Skeletal muscle tissue (tissue), 4 donors: ENCODE results near the gene SLC27A2. TPM values are rescaled to one million over a fixed set of nuclear protein-coding genes. Genes with fewer than 3 reads are reported as not detected.
"Not testable (repeated sequence)": the region's sequence is repeated elsewhere in the genome, so short reads cannot be mapped to it uniquely, and the experiment has no call there.

Experiments
- H3K27ac ChIP-seq: one replicate; pipeline ENCODE4 v1.7.0; 2013; ENCODE audit warnings: mild to moderate bottlenecking, low read depth, low read length, inconsistent platforms
- H3K27me3 ChIP-seq, 3 donors: one replicate each; pipeline ENCODE4 v1.7.0; 2013; ENCODE audit warnings: low read length in 3 of 3; ENCODE audit not compliant: control insufficient read depth in 3 of 3, insufficient read depth in 3 of 3
- H3K36me3 ChIP-seq, 3 donors: one replicate each; pipeline ENCODE4 v1.7.0; 2013; ENCODE audit warnings: low read length in 3 of 3; ENCODE audit not compliant: control insufficient read depth in 3 of 3, insufficient read depth in 3 of 3
- H3K4me1 ChIP-seq, 3 donors: one replicate each; pipeline ENCODE4 v1.7.0; 2013; ENCODE audit warnings: low read length in 3 of 3, mild to moderate bottlenecking in 3 of 3; ENCODE audit not compliant: control insufficient read depth in 3 of 3, insufficient read depth in 3 of 3
- H3K4me3 ChIP-seq, 3 donors: one replicate each; pipeline ENCODE4 v1.7.0; 2013; ENCODE audit warnings: low read length in 3 of 3
- H3K9ac ChIP-seq, 3 donors: one replicate each; pipeline ENCODE4 v1.7.0; 2013; ENCODE audit warnings: low read length in 3 of 3, mild to moderate bottlenecking in 3 of 3, moderate library complexity in 2 of 3, low read depth in 1 of 3
- H3K9me3 ChIP-seq, 3 donors: one replicate each; pipeline ENCODE4 v1.7.0; 2013; ENCODE audit warnings: low read length in 3 of 3; ENCODE audit not compliant: control insufficient read depth in 3 of 3
- total RNA-seq: library from RNA; depleted of rRNA; stranded (reverse); fragments of >200 nt; gene quantifications from one replicate; pipeline ENCODE4 v1.2.3, GENCODE V29; 2014
- donor health status: Osteomylitis.

SLC27A2 gene
- total RNA-seq, 1 donor from 2014 or later = under 0.01 TPM

DNA sequence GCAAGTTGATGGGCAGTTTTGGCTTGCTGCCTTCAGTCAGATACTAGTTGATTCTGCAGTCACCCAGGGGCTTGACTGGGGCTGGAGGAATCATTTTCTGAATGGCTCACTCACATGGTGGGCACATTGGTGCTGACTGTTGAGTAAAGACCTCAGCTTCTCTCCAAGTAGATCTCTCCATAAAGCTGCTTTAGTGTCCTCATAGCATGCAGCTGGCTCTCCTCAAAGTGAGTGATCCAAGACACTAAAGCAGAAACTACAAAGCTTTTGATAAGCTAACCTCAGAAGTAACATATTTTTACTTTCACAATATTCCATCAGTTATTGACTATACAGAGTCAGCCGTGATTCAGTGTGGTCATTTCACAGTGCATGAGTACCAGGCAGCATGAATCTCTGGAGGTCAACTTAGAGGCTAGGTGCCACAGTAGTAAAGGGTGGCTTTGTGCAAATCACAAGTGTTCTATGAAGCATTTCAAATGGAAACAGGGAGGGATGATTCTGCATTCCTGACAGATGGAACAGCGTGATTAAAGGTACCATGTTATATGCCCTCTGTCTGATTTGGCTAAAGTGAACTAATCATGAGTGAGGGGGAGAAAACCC is 38.6 kb upstream of the SLC27A2 start:
- Histone ChIP-seq H3K4me1 (no peaks in the 10 kb centered on the region), H3K9ac (no peak overlapping the region)

GRCh38 chr15:50144341-50145120 is 37.5 kb upstream of the SLC27A2 start:
- H3K9ac ChIP-seq = no peak overlapping the region
- no peak overlapping the region for H3K27ac ChIP-seq

More for the DNA sequence above, 38.6 kb upstream of the SLC27A2 start:
- no peak overlapping the region for H3K27ac ChIP-seq
- no peak overlapping the region for H3K4me3 ChIP-seq
- no peaks in the 10 kb centered on the region for H3K27me3 ChIP-seq
- H3K9me3 ChIP-seq = no peaks in the 10 kb centered on the region
- H3K36me3 ChIP-seq = no peaks in the 10 kb centered on the region

DNA sequence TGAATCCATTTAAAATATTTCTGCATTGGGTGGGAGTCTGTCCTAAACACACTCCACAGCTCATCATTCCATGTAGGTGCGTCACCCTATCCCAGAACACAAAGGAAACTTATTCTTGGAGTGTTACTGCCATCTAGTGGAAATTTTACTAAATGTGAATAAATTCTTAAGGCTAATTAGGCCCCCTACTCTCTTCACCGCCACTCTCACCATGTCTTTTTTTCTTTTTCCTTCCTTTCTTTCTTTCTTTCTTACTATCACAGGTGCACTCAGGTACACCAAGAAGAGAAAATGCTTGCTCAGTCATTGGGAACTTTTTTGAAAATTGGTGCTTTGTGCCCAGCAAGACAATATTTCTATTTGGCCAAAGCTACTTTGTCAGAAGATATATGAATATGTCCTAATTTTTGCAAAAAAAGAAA is 36.5 kb upstream of the SLC27A2 start:
- Histone ChIP-seq H3K9me3 (no peaks in the 10 kb centered on the region), H3K27ac (no peak overlapping the region), H3K9ac (no peak overlapping the region)

More at GRCh38 chr15:50144341-50145120, 37.5 kb upstream of the SLC27A2 start:
- Histone ChIP-seq H3K9me3 (no peaks in the 10 kb centered on the region), H3K36me3 (no peaks in the 10 kb centered on the region), H3K4me1 (no peaks in the 10 kb centered on the region), H3K27me3 (no peaks in the 10 kb centered on the region), H3K4me3 (no peak overlapping the region)

DNA sequence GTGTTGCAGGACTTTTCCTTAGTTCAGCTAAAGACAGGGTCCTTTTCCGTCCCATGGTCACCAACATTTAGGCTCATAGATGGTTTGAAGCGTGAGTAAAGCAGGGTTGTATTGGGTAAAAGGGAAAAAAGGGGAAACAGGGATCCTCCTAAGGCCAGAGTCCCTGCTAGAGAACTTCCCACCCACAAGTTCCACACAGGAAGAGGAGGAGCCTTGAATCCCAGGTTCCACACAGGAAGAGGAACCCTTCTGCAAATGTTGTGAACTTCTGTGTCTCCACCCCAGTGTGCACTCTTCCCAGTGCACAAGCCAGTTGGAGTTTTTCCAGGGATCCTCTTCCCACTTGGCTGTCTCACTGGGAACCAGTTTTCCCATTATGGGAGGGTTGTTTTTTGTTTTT is 35.4 kb upstream of the SLC27A2 start:
- Histone ChIP-seq H3K9ac (no peak overlapping the region), H3K4me3 (no peak overlapping the region), H3K36me3 (no peaks in the 10 kb centered on the region), H3K4me1 (no peaks in the 10 kb centered on the region), H3K27ac (no peak overlapping the region), H3K27me3 (no peaks in the 10 kb centered on the region), H3K9me3 (no peaks in the 10 kb centered on the region)

More for the DNA sequence above, 36.5 kb upstream of the SLC27A2 start:
- Histone ChIP-seq H3K4me3 (no peak overlapping the region), H3K4me1 (no peaks in the 10 kb centered on the region), H3K36me3 (no peaks in the 10 kb centered on the region), H3K27me3 (no peaks in the 10 kb centered on the region)

GRCh38 chr15:50148362-50148963 is 33.5 kb upstream of the SLC27A2 start:
- H3K4me3 ChIP-seq = no peak overlapping the region
- H3K4me1 ChIP-seq = no peaks in the 10 kb centered on the region
- H3K27ac ChIP-seq = no peak overlapping the region
- no peak overlapping the region for H3K9ac ChIP-seq
- no peaks in the 10 kb centered on the region for H3K9me3 ChIP-seq
- no peaks in the 10 kb centered on the region for H3K27me3 ChIP-seq
- H3K36me3 ChIP-seq = no peaks in the 10 kb centered on the region

- Histone ChIP-seq H3K27me3 (no peaks in the 10 kb centered on the region), H3K27ac (no peak overlapping the region), H3K4me3 (no peak overlapping the region), H3K9me3 (no peaks in the 10 kb centered on the region), H3K36me3 (no peaks in the 10 kb centered on the region), H3K9ac (no peak overlapping the region), H3K4me1 (no peaks in the 10 kb centered on the region)
Measured at GRCh38 chr15:50149090-50149489, 32.9 kb upstream of the SLC27A2 start.

GRCh38 chr15:50150349-50150748 is 31.6 kb upstream of the SLC27A2 start:
- H3K36me3 ChIP-seq = no peaks in the 10 kb centered on the region
- H3K9ac ChIP-seq = no peak overlapping the region
- H3K27me3 ChIP-seq = no peaks in the 10 kb centered on the region
- H3K9me3 ChIP-seq = no peaks in the 10 kb centered on the region
- H3K4me3 ChIP-seq = no peak overlapping the region
- no peak overlapping the region for H3K27ac ChIP-seq
- H3K4me1 ChIP-seq = no peaks in the 10 kb centered on the region

GRCh38 chr15:50150851-50151250 is 31.1 kb upstream of the SLC27A2 start:
- Histone ChIP-seq H3K4me3 (no peak overlapping the region), H3K4me1 (no peaks in the 10 kb centered on the region), H3K27me3 (no peaks in the 10 kb centered on the region), H3K9me3 (no peaks in the 10 kb centered on the region), H3K9ac (no peak overlapping the region), H3K36me3 (no peaks in the 10 kb centered on the region), H3K27ac (no peak overlapping the region)

DNA sequence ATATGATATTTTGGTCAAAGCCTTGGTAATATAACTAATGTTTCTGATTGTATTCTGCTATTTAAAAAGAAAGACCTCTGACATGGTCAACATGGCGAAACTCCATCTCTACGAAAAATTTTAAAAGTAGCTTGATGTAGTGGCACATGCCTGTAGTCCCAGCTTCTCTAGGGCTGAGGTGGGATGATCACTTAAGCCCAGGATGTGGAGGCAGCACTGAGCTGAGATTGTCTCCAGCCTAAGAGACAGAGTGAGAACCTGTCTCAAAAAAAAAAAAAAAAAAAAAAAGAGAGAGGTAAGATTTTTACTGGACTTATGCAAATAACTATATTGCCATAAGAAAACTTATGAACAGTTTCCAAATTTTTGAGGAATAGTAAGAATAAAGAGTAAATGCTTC is 30.5 kb upstream of the SLC27A2 start:
- Histone ChIP-seq H3K9ac (no peak overlapping the region), H3K4me3 (no peak overlapping the region), H3K36me3 (no peaks in the 10 kb centered on the region), H3K27ac (no peak overlapping the region), H3K27me3 (no peaks in the 10 kb centered on the region), H3K9me3 (no peaks in the 10 kb centered on the region), H3K4me1 (no peaks in the 10 kb centered on the region)

- not testable (repeated sequence) for H3K4me1 ChIP-seq, H3K27ac ChIP-seq, H3K36me3 ChIP-seq, H3K27me3 ChIP-seq, H3K9ac ChIP-seq, H3K9me3 ChIP-seq, H3K4me3 ChIP-seq
Measured at GRCh38 chr15:50158236-50158635, 23.8 kb upstream of the SLC27A2 start.
